Endodermal cell (in vitro differentiated cells): ENCODE data around the gene PNMA1. TPM values are rescaled to one million over a fixed set of nuclear protein-coding genes. Genes with fewer than 3 reads are reported as not detected.

ENCODE experiments used
- DNase-seq: peaks from one replicate; pipeline ENCODE4 v3.0.0-alpha.2; 2017
- H3K27ac ChIP-seq: 2 replicates; pipeline ENCODE4 v1.5.1; 2013; ENCODE audit warnings: mild to moderate bottlenecking, low read depth, low read length, moderate library complexity
- H3K27me3 ChIP-seq: 2 replicates; pipeline ENCODE4 v1.6.1; 2013; ENCODE audit warnings: mild to moderate bottlenecking, low read length, moderate library complexity; ENCODE audit not compliant: insufficient read depth, control insufficient read depth, poor library complexity, severe bottlenecking
- H3K36me3 ChIP-seq: 2 replicates; pipeline ENCODE4 v1.7.0; 2013; ENCODE audit warnings: mild to moderate bottlenecking, low read length, moderate library complexity; ENCODE audit not compliant: control insufficient read depth, insufficient read depth
- H3K4me1 ChIP-seq: one replicate; pipeline ENCODE4 v1.7.0; 2013; ENCODE audit warnings: low read length; ENCODE audit not compliant: control insufficient read depth, insufficient read depth
- H3K4me3 ChIP-seq: 2 replicates; pipeline ENCODE4 v1.5.1; 2013; ENCODE audit warnings: mild to moderate bottlenecking, low read length, moderate library complexity
- H3K9ac ChIP-seq: 2 replicates; pipeline ENCODE4 v1.6.1; 2013; ENCODE audit warnings: mild to moderate bottlenecking, low read length, moderate library complexity; ENCODE audit not compliant: poor library complexity, severe bottlenecking; ENCODE audit errors: extremely low read depth
- H3K9me3 ChIP-seq: 2 replicates; pipeline ENCODE4 v1.6.1; 2013; ENCODE audit warnings: mild to moderate bottlenecking, low read length, moderate library complexity; ENCODE audit not compliant: control insufficient read depth
- H3K27ac Mint-ChIP-seq: 2 replicates; pipeline ENCODE4 v1.8.0; 2020; ENCODE audit warnings: mixed read lengths
- H3K27me3 Mint-ChIP-seq: 2 replicates; pipeline ENCODE4 v1.8.0; 2021; ENCODE audit warnings: mild to moderate bottlenecking, mixed read lengths; ENCODE audit not compliant: insufficient read depth
- H3K36me3 Mint-ChIP-seq: 2 replicates; pipeline ENCODE4 v1.8.0; 2020; ENCODE audit warnings: low read depth, mixed read lengths
- H3K4me1 Mint-ChIP-seq: 2 replicates; pipeline ENCODE4 v1.8.0; 2020; ENCODE audit warnings: mixed read lengths
- H3K4me3 Mint-ChIP-seq: 2 replicates; pipeline ENCODE4 v1.8.0; 2020; ENCODE audit warnings: mild to moderate bottlenecking, moderate library complexity, mixed read lengths
- H3K9me3 Mint-ChIP-seq: 2 replicates; pipeline ENCODE4 v1.8.0; 2020; ENCODE audit warnings: mild to moderate bottlenecking, mixed read lengths
- CTCF ChIP-seq: fragments of 200-600 bp; sonication (generic); conservative IDR thresholded peaks from 2 replicates; pipeline ENCODE4 v1.5.0; 2021; ENCODE audit warnings: antibody characterized with exemption, mild to moderate bottlenecking
- WGBS, 2 experiments: methylation state at CpG; one replicate each; pipeline versions ENCODE4 v1.1.5 to v1.1.7; 2013; ENCODE audit warnings: missing lambda C conversion rate in 2 of 2, mixed read lengths in 1 of 2; ENCODE audit not compliant: insufficient coverage in 1 of 2, insufficient read length in 1 of 2; 5-methylcytosine and 5-hydroxymethylcytosine counted together
- total RNA-seq, 2 donors: library from RNA; stranded (reverse); fragmentation: NEBNext Ultra II Directional in 1 of 2; extraction: Animal tissue kit (Norgen Biotek cat#: 25700) in 1 of 2; gene quantifications; 2 replicates in 1 of 2; 3 replicates in 1 of 2; pipeline ENCODE4 v1.2.1, GENCODE V29; 2021

PNMA1 gene
- total RNA-seq, 2 donors from 2014 or later: 66.9 to 70.4 TPM

GRCh38 chr14:73696466-73697400, 17.5 kb downstream of the PNMA1 start:
- Histone ChIP-seq H3K9ac (no peak overlapping the region), H3K9me3 (no peaks in the 10 kb centered on the region), H3K27ac (no peak overlapping the region), H3K36me3 (peaks cover 31% of the 10 kb centered on the region), H3K4me3 (no peak overlapping the region), H3K27me3 (no peaks in the 10 kb centered on the region), H3K4me1 (peaks cover 5% of the 10 kb centered on the region)
- peaks cover 6% of the 10 kb centered on the region for H3K4me1 Mint-ChIP-seq
- no peak overlapping the region for H3K4me3 Mint-ChIP-seq
- H3K27ac Mint-ChIP-seq: no peak overlapping the region
- H3K27me3 Mint-ChIP-seq: no peaks in the 10 kb centered on the region
- 92 to 100% methylated on average over 1 to 2 of the region's 2 CpGs for WGBS, 2 experiments
- H3K36me3 Mint-ChIP-seq: peaks cover 42% of the 10 kb centered on the region
- TF ChIP-seq CTCF: no peak
- peaks cover 2% of the 10 kb centered on the region for H3K9me3 Mint-ChIP-seq
- DNase-seq: no peak

- Mint-ChIP-seq H3K4me1 (peaks cover 6% of the 10 kb centered on the region), H3K9me3 (no peaks in the 10 kb centered on the region), H3K36me3 (peaks cover 39% of the 10 kb centered on the region), H3K4me3 (no peak overlapping the region), H3K27ac (no peak overlapping the region), H3K27me3 (no peaks in the 10 kb centered on the region)
- WGBS, 2 experiments: 86 to 96% methylated on average over 2 of the region's 2 CpGs
- Histone ChIP-seq H3K9ac (no peak overlapping the region), H3K9me3 (no peaks in the 10 kb centered on the region), H3K36me3 (peaks cover 29% of the 10 kb centered on the region), H3K27me3 (no peaks in the 10 kb centered on the region), H3K27ac (no peak overlapping the region), H3K4me1 (peaks cover 5% of the 10 kb centered on the region), H3K4me3 (no peak overlapping the region)
- no peak for TF ChIP-seq CTCF
- no peak for DNase-seq
These were observed 18.2 kb downstream of the PNMA1 start for GRCh38 chr14:73695997-73696396.

GRCh38 chr14:73695082-73695481, 19.1 kb downstream of the PNMA1 start:
- H3K4me3 ChIP-seq: no peak overlapping the region
- Mint-ChIP-seq H3K4me3 (no peak overlapping the region), H3K27ac (no peak overlapping the region), H3K4me1 (no peaks in the 10 kb centered on the region), H3K27me3 (no peaks in the 10 kb centered on the region), H3K9me3 (no peaks in the 10 kb centered on the region), H3K36me3 (peaks cover 47% of the 10 kb centered on the region)
- WGBS, 2 experiments: 81% methylated on average over 2 of the region's 2 CpGs; no CpG with 5 or more reads in 1 of the 2 experiments
- H3K9ac ChIP-seq: no peak overlapping the region
- no peaks in the 10 kb centered on the region for H3K9me3 ChIP-seq
- no peak for DNase-seq
- no peaks in the 10 kb centered on the region for H3K4me1 ChIP-seq
- TF ChIP-seq CTCF: no peak
- no peaks in the 10 kb centered on the region for H3K27me3 ChIP-seq
- H3K36me3 ChIP-seq: peaks cover 38% of the 10 kb centered on the region
- no peak overlapping the region for H3K27ac ChIP-seq
